ENCODE data around the gene LYPD8.
"Not testable (repeated sequence)": the region's sequence is repeated elsewhere in the genome, so short reads cannot be mapped to it uniquely, and the experiment has no call there.

LYPD8 gene

DNA sequence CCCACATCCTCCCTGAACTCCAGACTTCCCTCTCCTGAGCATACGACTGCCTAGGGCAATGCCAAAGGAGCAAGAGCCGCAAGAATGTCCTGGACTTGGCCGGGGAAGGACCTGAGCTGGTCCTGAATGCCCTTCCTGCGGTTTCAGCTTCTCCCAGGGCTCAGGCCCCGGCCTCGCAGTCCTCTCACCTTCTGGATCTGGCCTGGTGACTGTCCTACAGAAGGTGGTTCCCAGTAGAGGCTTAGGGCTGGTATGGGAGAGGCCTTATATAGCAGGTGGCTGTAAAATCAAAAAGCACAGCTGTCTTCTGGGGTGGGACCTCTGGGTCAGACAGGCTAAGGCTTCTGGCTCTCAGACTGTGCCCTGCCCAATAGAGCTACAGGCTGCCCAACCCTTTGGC is at the start of gene LYPD8:
TSS of gene LYPD8 (minus strand) at position 243 of the 400 bp plus-strand sequence. CDS start 4,678 bp downstream, outside the sequence.
- DNase-seq (ENCODE audit: low read depth): no peak

DNA sequence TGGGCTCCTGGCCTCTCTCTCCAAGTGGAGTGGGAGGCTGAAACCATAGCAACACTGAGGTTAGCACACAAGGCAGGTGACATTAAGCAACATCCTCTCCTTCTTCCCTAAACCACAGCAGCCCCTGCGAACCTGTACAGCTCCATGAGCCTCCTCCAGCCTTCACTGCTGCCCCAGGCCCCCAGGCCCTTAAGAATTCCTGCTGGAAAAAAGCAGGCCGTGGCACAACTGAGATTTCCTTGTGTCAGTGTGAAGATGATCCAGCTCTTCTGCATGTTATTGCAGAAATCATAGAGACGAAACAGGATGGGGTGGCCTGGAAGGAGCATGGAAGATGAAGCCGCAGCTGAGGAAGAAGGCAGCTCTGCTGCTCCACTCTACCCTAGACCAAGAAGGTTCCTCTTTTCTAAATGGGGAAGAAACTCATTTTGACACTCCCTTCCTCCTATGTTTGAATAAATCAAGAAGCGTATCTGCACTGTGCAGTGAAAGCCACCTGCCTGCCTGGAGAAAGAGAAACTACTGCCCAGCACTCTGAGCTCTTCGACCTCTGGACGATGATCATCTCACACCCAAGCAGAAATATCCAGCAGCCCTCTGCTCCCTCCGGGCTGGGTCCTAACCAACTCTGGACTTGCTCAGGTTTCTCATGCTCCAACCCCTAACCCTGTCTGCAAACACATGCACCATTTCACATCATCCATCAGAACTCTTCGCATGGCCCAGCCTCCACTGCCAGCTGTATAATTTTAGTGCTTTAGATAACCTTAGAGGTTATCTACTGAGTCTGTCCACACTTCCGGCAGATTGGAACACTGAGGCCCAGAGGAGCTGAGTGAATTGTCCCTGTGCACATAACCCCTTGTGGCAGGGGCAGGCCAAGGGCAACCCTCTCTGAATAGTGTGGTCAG is 49.5 kb upstream of the LYPD8 start:
- no peak for DNase-seq (ENCODE audit: low read depth)

GRCh38 chr1:248803501-248803900 is 47.9 kb upstream of the LYPD8 start:
- DNase-seq (ENCODE audit: low read depth): not testable (repeated sequence)

- DNase-seq (ENCODE audit: low read depth): no peak
Observed at GRCh38 chr1:248802454-248802853, 46.9 kb upstream of the LYPD8 start.

DNA sequence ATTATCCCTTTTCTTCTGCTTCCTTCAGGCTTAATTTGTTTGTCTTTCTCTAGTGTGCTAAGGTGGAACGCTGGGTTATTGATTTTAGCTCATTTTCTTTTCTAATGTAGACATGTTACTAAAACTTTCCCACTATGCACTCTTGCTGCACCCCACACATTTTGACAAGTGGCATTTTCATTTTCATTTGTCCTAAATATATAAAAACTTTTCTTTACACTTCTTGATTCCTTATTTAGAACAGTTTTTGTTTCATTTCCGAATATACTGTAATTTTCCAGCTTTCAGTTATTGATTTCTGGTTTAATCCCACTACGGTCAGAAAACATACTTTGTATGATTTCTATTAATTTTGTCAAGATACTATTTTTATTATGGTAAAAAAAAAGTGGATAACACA is 44.9 kb upstream of the LYPD8 start:
- no peak for DNase-seq (ENCODE audit: low read depth)

DNA sequence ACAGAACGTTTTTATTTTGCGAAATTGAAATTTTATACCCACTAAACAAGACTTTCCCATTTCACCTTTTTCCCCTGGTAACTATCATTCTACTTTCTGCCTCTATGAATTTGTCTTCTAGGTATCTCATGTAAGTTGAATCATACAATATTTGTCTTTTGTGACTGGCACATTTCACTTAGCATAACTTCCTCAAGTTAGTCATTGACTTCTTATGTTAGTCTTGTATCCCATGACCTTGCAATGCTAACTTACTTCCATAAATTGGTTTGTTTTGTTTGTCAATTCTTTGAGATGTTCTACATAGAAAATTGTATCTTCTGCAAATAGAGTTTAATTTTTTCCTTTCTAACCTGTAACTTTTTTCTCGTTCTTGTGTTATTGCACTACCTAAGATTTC is 43.2 kb upstream of the LYPD8 start:
- DNase-seq (ENCODE audit: low read depth): no peak

DNA sequence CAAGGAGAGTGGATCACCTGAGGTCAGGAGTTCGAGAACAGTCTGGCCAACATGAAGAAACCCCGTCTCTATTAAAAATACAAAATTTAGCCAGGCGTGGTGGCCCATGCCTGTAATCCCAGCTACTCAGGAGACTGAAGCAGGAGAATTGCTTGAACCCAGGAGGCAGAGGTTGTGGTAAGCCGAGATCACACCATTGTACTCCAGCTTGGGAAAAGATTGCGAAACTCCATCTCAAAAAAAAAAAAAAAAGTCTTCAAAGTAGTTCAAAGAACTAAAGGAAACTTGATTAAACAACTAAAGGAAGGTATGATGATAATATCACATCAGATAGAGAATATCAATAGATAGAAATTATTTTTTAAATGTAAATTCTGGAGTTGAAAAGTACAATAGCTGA is 39.1 kb upstream of the LYPD8 start:
- not testable (repeated sequence) for DNase-seq (ENCODE audit: low read depth)

DNA sequence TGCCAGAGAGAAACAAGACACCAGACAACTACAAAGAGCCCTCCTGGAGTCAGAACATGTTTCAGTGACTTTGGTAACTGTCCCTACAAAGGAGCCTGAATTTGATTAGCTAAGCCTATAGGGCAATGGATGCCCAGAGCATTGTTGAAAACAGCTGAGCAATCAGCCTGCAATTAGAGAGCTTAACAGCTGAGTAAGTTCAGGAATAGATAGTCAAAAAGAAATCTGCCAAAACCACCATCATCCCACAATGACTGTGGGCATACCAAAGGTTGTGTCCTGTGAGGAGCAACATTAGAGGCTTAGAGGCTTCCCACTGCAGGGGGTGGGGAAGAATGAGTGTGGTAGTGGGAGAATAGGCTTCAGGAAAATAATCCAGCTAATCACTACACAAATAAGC is 38.0 kb upstream of the LYPD8 start:
- no peak for DNase-seq (ENCODE audit: low read depth)

GRCh38 chr1:248792342-248792741 is 36.8 kb upstream of the LYPD8 start:
- no peak for DNase-seq (ENCODE audit: low read depth)

DNA sequence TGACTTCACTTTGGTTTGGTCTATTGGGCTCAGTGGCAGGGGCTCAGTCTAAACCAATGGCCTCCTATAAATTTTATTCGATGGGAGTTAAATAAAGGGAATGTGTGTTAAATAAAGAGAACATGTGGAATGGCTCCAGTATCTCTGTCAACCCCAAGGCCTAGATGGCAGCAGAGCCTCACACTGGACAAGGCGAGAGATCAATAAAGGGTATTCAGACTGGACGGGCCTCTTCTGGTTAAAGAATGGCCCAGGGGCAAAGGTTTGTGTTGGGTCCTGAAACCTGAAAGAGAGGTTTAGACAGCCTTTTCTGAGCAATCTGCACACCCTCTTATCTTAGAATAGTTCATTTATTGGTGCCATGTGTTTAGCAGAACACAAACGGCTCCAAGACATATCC is 35.5 kb upstream of the LYPD8 start:
- DNase-seq (ENCODE audit: low read depth): no peak

- DNase-seq (ENCODE audit: low read depth): no peak
Observed at GRCh38 chr1:248790456-248790855, 34.9 kb upstream of the LYPD8 start.

GRCh38 chr1:248789337-248789736 is 33.8 kb upstream of the LYPD8 start:
- DNase-seq (ENCODE audit: low read depth): not testable (repeated sequence)

- no peak for DNase-seq (ENCODE audit: low read depth)
Observed at GRCh38 chr1:248788327-248788726, 32.8 kb upstream of the LYPD8 start.

- no peak for DNase-seq (ENCODE audit: low read depth)
Observed at GRCh38 chr1:248787430-248787829, 31.9 kb upstream of the LYPD8 start.

- DNase-seq (ENCODE audit: low read depth): no peak
Observed at GRCh38 chr1:248786156-248786555, 30.6 kb upstream of the LYPD8 start.

DNA sequence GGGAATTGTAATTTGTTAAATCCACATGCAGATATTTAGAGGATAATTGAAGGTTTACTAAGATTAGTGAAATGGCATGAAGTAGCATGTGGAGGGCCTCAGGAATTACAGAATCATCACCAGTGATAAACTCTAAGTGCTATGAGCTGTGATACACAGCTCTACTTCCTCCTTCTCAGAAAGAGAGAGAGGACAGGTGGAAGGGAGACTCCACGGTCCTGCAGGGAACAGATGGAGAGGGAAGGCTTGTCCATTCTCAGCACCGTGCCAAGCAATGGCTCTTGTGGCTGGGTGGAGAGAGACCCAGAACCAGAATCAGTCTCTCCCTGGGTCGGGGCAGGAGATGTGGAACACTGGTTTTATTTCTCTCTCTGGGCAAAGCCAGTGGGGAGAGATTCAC is 27.8 kb upstream of the LYPD8 start:
- DNase-seq (ENCODE audit: low read depth): no peak

GRCh38 chr1:248782416-248783141 is 27.0 kb upstream of the LYPD8 start:
- DNase-seq (ENCODE audit: low read depth): no peak

- DNase-seq (ENCODE audit: low read depth): no peak
Observed at GRCh38 chr1:248779350-248779749, 23.8 kb upstream of the LYPD8 start.

DNA sequence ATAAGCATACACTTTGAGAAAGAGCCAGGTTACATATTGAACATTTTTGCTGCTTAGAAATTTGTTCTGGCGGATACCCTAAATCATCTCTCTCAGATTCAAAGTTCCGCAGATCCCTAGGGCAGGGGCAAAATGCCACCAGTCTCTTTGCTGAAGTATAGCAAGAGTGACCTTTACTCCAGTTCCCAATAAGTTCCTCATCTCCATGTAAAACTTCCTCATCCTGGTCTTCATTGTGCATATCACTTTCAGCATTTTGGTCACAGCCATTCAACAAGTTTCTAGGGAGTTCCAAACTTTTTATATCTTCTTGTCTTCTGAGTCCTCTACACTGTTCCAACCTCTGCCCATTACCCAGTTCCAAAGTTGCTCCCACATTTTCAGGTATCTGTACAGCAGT is 23.3 kb upstream of the LYPD8 start:
- no peak for DNase-seq (ENCODE audit: low read depth)

DNA sequence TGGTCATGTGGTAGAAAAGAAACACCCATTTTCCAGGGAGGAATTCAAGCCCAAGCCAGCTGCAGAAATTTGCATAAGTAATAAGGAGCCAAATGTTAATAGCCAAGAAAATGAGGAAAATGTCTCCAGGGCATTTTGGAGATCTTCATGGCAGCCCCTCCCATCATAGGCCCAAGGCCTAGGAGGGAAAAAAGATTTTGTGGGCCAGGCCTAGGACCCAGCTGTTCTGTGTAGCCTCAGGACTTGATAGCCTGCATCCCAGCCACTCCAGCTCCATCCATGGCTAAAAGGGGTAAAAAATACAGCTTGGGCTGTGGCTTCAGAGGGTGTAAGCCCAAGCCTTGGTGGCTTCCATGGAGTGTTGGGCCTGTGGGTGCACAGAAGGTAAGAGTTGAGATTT is 21.4 kb upstream of the LYPD8 start:
- no peak for DNase-seq (ENCODE audit: low read depth)

GRCh38 chr1:248775441-248775840 is 19.9 kb upstream of the LYPD8 start:
- no peak for DNase-seq (ENCODE audit: low read depth)

DNA sequence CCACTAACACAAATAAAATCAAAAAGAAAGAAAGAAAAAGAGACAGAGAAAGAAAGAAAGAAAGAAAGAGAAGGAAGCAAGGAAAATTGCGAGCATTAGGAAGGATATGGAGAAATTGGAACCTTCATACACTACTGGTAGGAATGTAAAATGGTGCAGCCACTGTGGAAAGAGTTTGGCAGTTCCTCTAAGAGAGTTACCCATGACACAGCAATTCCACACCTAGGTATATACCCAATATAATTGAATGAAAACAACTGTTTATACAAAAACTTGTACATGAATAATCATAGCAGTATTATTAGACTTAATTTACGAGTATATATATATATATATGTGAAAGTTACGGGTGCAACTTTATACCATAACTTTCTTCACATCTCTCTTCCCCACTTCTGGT is 4.1 kb upstream of the LYPD8 start:
- DNase-seq (ENCODE audit: low read depth): no peak

GRCh38 chr1:248758352-248758751 is 2.8 kb upstream of the LYPD8 start:
- no peak for DNase-seq (ENCODE audit: low read depth)
